Measurements from ENCODE around the gene NMNAT2.

GRCh38 chr1:183289051-183289496 lies 129.1 kb downstream of the NMNAT2 start:
- TF ChIP-seq, protein P1, sequence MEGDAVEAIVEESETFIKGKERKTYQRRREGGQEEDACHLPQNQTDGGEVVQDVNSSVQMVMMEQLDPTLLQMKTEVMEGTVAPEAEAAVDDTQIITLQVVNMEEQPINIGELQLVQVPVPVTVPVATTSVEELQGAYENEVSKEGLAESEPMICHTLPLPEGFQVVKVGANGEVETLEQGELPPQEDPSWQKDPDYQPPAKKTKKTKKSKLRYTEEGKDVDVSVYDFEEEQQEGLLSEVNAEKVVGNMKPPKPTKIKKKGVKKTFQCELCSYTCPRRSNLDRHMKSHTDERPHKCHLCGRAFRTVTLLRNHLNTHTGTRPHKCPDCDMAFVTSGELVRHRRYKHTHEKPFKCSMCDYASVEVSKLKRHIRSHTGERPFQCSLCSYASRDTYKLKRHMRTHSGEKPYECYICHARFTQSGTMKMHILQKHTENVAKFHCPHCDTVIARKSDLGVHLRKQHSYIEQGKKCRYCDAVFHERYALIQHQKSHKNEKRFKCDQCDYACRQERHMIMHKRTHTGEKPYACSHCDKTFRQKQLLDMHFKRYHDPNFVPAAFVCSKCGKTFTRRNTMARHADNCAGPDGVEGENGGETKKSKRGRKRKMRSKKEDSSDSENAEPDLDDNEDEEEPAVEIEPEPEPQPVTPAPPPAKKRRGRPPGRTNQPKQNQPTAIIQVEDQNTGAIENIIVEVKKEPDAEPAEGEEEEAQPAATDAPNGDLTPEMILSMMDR (IDR thresholded peaks at IDR 0.05; ENCODE audit: low read depth, low read length), result no peak
- no peak for TF ChIP-seq EZH2phosphoT487 (IDR thresholded peaks at IDR 0.05; ENCODE audit: low read depth)

Measured in OCI-LY3 (cell line).